Measurements from ENCODE around the gene TNK2.
"Not testable (repeated sequence)": the region's sequence is repeated elsewhere in the genome, so short reads cannot be mapped to it uniquely, and the experiment has no call there.

Gene TNK2

GRCh38 chr3:195820901-195821300 lies 87.5 kb downstream of the TNK2 start:
- DNase-seq (ENCODE audit: low read depth): no peak
- H3K4me1 ChIP-seq (ENCODE audit: control insufficient read depth, insufficient read depth, low read length): no peaks in the 10 kb centered on the region
- H3K9me3 ChIP-seq (ENCODE audit: control insufficient read depth, low read length): no peaks in the 10 kb centered on the region
- H3K27me3 ChIP-seq (replicated peaks; ENCODE audit: control insufficient read depth, insufficient read depth, low read length): peaks cover 32% of the 10 kb centered on the region
- no peaks in the 10 kb centered on the region for H3K36me3 ChIP-seq (ENCODE audit: control insufficient read depth, insufficient read depth, low read length, severe bottlenecking)
- H3K4me3 ChIP-seq (ENCODE audit: low read length): no peak overlapping the region
- no peak overlapping the region for H3K9ac ChIP-seq (ENCODE audit: low read length)

DNA sequence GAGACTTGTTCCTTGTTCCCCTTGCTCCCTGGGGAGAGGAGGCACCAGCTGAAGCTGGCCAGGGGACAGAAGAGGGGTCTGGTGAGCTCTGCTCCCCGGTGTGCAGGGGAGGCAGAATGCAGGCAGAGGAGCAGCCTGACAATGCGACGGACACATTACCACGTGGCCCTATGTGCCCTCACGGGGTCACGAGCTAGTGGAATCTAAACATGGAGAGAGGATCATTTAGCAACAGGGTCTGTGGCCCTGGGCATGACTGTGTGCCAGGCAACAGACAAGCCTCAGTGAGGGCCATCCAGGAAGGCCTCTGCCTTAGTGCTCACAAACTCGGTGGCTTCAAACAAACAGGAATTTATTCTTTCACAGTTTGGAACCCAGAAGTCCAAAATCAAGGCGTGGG lies 88.2 kb downstream of the TNK2 start:
- Histone ChIP-seq H3K9me3 (ENCODE audit: control insufficient read depth, low read length) (no peaks in the 10 kb centered on the region), H3K36me3 (ENCODE audit: control insufficient read depth, insufficient read depth, low read length, severe bottlenecking) (no peaks in the 10 kb centered on the region), H3K9ac (ENCODE audit: low read length) (no peak overlapping the region), H3K4me1 (ENCODE audit: control insufficient read depth, insufficient read depth, low read length) (no peaks in the 10 kb centered on the region), H3K4me3 (ENCODE audit: low read length) (no peak overlapping the region), H3K27me3 (replicated peaks; ENCODE audit: control insufficient read depth, insufficient read depth, low read length) (peaks cover 33% of the 10 kb centered on the region)
- DNase-seq (ENCODE audit: low read depth): no peak

GRCh38 chr3:195818301-195818700 lies 90.0 kb downstream of the TNK2 start:
- no peak for DNase-seq (ENCODE audit: low read depth)
- H3K36me3 ChIP-seq (ENCODE audit: control insufficient read depth, insufficient read depth, low read length, severe bottlenecking): no peaks in the 10 kb centered on the region

DNA sequence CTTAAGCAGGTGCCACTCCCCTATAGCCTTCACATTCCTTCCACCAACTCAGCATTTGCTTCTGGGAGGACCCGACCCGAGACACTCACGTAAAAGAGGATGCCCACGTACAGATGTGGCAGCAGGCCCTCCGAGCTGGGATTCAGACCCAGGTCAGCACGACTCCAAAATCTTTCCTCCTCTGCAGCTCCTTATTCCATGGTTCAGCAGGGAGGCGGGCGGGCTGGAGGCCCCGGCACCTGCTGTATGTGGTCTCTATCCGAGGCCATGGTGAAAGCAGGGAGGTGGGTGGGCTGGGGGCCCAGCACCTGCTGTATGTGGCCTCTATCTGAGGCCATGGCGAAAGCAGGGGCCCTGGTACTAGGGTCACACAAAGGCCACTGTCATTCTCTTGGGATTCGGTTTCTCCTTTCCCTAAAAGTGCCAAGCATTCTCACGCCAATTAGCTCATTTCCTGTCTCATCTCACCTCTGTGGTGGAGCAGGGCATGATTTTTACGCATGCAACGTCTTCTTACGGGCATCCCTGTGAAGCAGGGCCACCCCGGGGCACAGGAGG lies 90.7 kb downstream of the TNK2 start:
- DNase-seq (ENCODE audit: low read depth): no peak
- Histone ChIP-seq H3K9ac (ENCODE audit: low read length) (no peak overlapping the region), H3K27me3 (replicated peaks; ENCODE audit: control insufficient read depth, insufficient read depth, low read length) (peaks cover 50% of the 10 kb centered on the region), H3K9me3 (ENCODE audit: control insufficient read depth, low read length) (no peaks in the 10 kb centered on the region), H3K4me3 (ENCODE audit: low read length) (no peak overlapping the region), H3K4me1 (ENCODE audit: control insufficient read depth, insufficient read depth, low read length) (no peaks in the 10 kb centered on the region), H3K36me3 (ENCODE audit: control insufficient read depth, insufficient read depth, low read length, severe bottlenecking) (no peaks in the 10 kb centered on the region)

More at GRCh38 chr3:195818301-195818700, 90.0 kb downstream of the TNK2 start:
- Histone ChIP-seq H3K9me3 (ENCODE audit: control insufficient read depth, low read length) (no peaks in the 10 kb centered on the region), H3K4me3 (ENCODE audit: low read length) (no peak overlapping the region), H3K27me3 (replicated peaks; ENCODE audit: control insufficient read depth, insufficient read depth, low read length) (peaks cover 44% of the 10 kb centered on the region), H3K4me1 (ENCODE audit: control insufficient read depth, insufficient read depth, low read length) (no peaks in the 10 kb centered on the region), H3K9ac (ENCODE audit: low read length) (no peak overlapping the region)

DNA sequence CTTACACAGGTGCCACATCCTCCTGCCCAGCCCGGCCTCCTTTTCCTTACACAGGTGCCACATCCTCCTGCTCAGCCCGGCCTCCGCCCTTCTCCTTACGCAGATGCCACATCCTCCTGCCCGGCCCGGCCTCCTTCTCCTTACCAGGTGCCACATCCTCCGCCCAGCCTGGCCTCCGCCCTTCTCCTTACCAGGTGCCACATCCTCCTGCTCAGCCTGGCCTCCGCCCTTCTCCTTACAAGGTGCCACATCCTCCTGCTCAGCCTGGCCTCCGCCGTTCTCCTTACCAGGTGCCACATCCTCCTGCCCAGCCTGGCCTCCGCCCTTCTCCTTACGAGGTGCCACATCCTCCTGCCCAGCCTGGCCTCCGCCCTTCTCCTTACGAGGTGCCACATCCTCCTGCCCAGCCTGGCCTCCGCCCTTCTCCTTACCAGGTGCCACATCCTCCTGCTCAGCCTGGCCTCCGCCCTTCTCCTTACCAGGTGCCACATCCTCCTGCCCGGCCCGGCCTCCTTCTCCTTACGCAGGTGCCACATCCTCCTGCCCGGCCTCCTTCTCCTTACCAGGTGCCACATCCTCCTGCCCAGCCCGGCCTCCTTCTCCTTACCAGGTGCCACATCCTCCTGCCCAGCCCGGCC lies 92.0 kb downstream of the TNK2 start:
- H3K4me1 ChIP-seq (ENCODE audit: control insufficient read depth, insufficient read depth, low read length); H3K9me3 ChIP-seq (ENCODE audit: control insufficient read depth, low read length); H3K4me3 ChIP-seq (ENCODE audit: low read length); H3K36me3 ChIP-seq (ENCODE audit: control insufficient read depth, insufficient read depth, low read length, severe bottlenecking); H3K9ac ChIP-seq (ENCODE audit: low read length); DNase-seq (ENCODE audit: low read depth): not testable (repeated sequence)
- peaks cover 53% of the 10 kb centered on the region for H3K27me3 ChIP-seq (replicated peaks; ENCODE audit: control insufficient read depth, insufficient read depth, low read length)

DNA sequence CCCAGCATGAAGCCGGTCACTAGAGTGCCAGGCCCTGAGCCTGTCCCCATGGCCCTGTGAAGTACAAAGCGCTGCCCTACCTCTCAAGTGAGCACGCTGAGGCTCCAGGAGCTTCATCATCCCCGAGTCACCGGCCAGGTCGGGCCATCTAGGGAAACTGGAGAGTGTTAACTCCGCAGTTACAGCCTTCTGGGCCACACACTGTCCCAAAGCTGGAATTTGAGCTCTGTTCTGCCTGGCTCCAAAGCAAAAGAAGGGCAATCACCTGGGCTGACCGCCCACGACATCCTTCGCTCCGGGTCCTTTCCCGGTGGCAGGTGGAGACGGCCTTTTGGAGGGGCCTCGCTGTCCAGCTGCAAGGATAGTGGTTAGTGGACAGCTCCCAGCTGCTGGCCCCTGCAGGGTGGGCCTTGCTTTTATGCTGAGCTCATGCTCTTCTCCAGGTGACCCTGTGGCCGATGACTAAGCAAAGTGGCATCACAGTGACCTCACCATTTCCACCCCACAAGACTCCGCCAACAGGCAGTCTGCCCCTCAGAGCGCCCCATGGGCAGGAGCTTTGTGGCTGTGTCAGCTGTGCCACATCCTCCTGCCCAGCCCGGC lies 93.1 kb downstream of the TNK2 start:
- no peaks in the 10 kb centered on the region for H3K9me3 ChIP-seq (ENCODE audit: control insufficient read depth, low read length)
- H3K36me3 ChIP-seq (ENCODE audit: control insufficient read depth, insufficient read depth, low read length, severe bottlenecking): no peaks in the 10 kb centered on the region
- H3K27me3 ChIP-seq (replicated peaks; ENCODE audit: control insufficient read depth, insufficient read depth, low read length): peaks cover 51% of the 10 kb centered on the region
- H3K9ac ChIP-seq (ENCODE audit: low read length): no peak overlapping the region
- H3K4me1 ChIP-seq (ENCODE audit: control insufficient read depth, insufficient read depth, low read length): no peaks in the 10 kb centered on the region
- H3K4me3 ChIP-seq (ENCODE audit: low read length): no peak overlapping the region
- DNase-seq (ENCODE audit: low read depth): no peak

DNA sequence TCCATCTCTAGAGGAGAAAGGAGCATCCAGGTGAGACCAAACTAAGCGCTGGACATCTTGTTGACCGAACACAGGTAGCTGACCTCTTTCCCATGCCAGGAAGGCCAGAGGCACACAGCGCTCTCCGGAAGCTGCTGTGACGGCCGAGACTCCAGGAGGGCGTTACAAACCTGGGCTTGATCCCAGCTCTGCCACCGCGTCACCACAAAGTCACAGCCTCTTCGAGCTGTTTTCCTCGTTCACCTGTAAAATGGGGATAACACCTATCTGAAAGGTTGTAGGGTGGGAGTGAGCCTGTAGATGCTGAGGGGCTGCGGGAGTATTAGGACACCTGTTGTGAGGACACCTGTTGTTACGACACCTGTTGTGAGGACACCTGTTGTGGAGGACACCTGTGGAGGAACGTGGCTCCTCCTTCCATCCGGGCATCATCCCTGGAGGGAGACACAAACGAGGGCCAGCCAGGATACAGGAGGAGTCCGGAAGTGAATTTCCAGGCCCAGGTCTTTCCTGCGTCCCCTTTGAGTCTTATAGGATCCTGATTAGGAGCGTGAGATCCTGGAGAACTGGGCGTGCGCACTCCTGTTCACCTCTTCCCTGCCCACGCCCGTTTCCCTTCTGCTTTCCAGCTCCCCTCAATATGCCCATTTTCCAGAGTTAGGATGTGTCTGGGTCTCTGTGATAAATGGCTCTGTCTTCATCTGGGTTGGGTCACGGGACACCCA lies 94.3 kb downstream of the TNK2 start:
- H3K9ac ChIP-seq (ENCODE audit: low read length): no peak overlapping the region
- no peaks in the 10 kb centered on the region for H3K36me3 ChIP-seq (ENCODE audit: control insufficient read depth, insufficient read depth, low read length, severe bottlenecking)
- H3K27me3 ChIP-seq (replicated peaks; ENCODE audit: control insufficient read depth, insufficient read depth, low read length): peaks cover 48% of the 10 kb centered on the region
- DNase-seq (ENCODE audit: low read depth): no peak
- H3K9me3 ChIP-seq (ENCODE audit: control insufficient read depth, low read length): no peaks in the 10 kb centered on the region
- no peaks in the 10 kb centered on the region for H3K4me1 ChIP-seq (ENCODE audit: control insufficient read depth, insufficient read depth, low read length)
- H3K4me3 ChIP-seq (ENCODE audit: low read length): no peak overlapping the region
